GM19395 (cell line): ENCODE data around the gene CHIC2.
"Not testable (repeated sequence)": the region's sequence is repeated elsewhere in the genome, so short reads cannot be mapped to it uniquely, and the experiment has no call there.

Source experiments
- ATAC-seq: cut with Tn5 transposase; IDR thresholded peaks from one replicate; pipeline ENCODE4 v1.9.1; 2021; ENCODE audit warnings: mild to moderate bottlenecking, moderate library complexity; ENCODE audit not compliant: unreplicated experiment

Gene CHIC2

GRCh38 chr4:54064317-54065111 lies at the start of gene CHIC2:
Gene CHIC2, minus strand, starts transcription at chr4:54064605. Its CDS starts 305 bp downstream, at chr4:54064300.
- ATAC-seq: peak; percentile 95

GRCh38 chr4:54113206-54113605 lies 48.8 kb upstream of the CHIC2 start:
- not testable (repeated sequence) for ATAC-seq

GRCh38 chr4:54110019-54110416 lies 45.6 kb upstream of the CHIC2 start:
- no peak for ATAC-seq

GRCh38 chr4:54109241-54110018 lies 45.0 kb upstream of the CHIC2 start:
- ATAC-seq: no peak

- no peak for ATAC-seq
Observed at GRCh38 chr4:54107951-54108748, 43.7 kb upstream of the CHIC2 start.

GRCh38 chr4:54104907-54105306 lies 40.5 kb upstream of the CHIC2 start:
- ATAC-seq: peak; percentile 51

GRCh38 chr4:54103190-54103574 lies 38.8 kb upstream of the CHIC2 start:
- no peak for ATAC-seq

- ATAC-seq: no peak
Observed at GRCh38 chr4:54102531-54103106, 38.2 kb upstream of the CHIC2 start.

GRCh38 chr4:54101190-54102041 lies 37.0 kb upstream of the CHIC2 start:
- no peak for ATAC-seq

GRCh38 chr4:54100595-54101189 lies 36.3 kb upstream of the CHIC2 start:
- ATAC-seq: no peak

- ATAC-seq: no peak
Observed at GRCh38 chr4:54099748-54100574, 35.6 kb upstream of the CHIC2 start, which contains the start of gene GSX2. Gene GSX2, plus strand, starts transcription at chr4:54100163. Its CDS starts 182 bp downstream, at chr4:54100345.

GRCh38 chr4:54099287-54099747 lies 34.9 kb upstream of the CHIC2 start:
- no peak for ATAC-seq

- no peak for ATAC-seq
Observed at GRCh38 chr4:54098375-54098774, 34.0 kb upstream of the CHIC2 start.

- no peak for ATAC-seq
Observed at GRCh38 chr4:54097152-54097551, 32.7 kb upstream of the CHIC2 start.

GRCh38 chr4:54096295-54096962 lies 32.0 kb upstream of the CHIC2 start:
- no peak for ATAC-seq

- ATAC-seq: no peak
Observed at GRCh38 chr4:54095110-54095825, 30.9 kb upstream of the CHIC2 start.

- no peak for ATAC-seq
Observed at GRCh38 chr4:54094451-54094850, 30.0 kb upstream of the CHIC2 start.
